Endothelial cell of umbilical vein (primary cell): ENCODE results near the gene LNPK. TPM values are rescaled to one million over a fixed set of nuclear protein-coding genes. Genes with fewer than 3 reads are reported as not detected.

Source experiments
- BruUV-seq: library from RNA; stranded (reverse); fragments of 400-500 nt; replicated peaks from 2 replicates; lab custom pipeline; 2021; lab: Mats Ljungman, UMichigan
- CTCF ChIA-PET: fragments of 300-600, 350-600 bp; sonication (Branson Sonifier 250); formaldehyde crosslinking; loops from one replicate; lab custom pipeline; 2021; ENCODE audit warnings: antibody characterized with exemption, inconsistent platforms; lab: Charles Lee
- POLR2A ChIA-PET: fragments of 300-600, 350-600 bp; sonication (Branson Sonifier 250); formaldehyde crosslinking; loops from one replicate; lab custom pipeline; 2021; ENCODE audit warnings: antibody characterized with exemption, inconsistent platforms; lab: Charles Lee
- DNase-seq: peaks from one replicate; pipeline ENCODE4 v3.0.0-alpha.2; 2011; ENCODE audit warnings: low read depth, low spot score
- FAIRE-seq: peaks from 2 replicates; lab custom pipeline; 2011; peaks lifted over from hg19 to GRCh38; lab: Jason Lieb, UNC
- H2AFZ ChIP-seq: 2 replicates; pipeline ENCODE4 v1.6.0; 2012; ENCODE audit warnings: low read depth, low read length, control low read depth, inconsistent platforms
- H3K27ac ChIP-seq: 2 replicates; pipeline ENCODE4 v1.5.1; 2011; ENCODE audit warnings: low read depth, mild to moderate bottlenecking, control low read depth, low read length, moderate library complexity; ENCODE audit not compliant: insufficient read depth
- H3K27me3 ChIP-seq, 2 experiments: 2 replicates each; pipeline versions ENCODE4 v1.6.0 to v1.6.1; 2011; ENCODE audit warnings: low read length in 2 of 2, mixed read lengths in 1 of 2; ENCODE audit not compliant: control insufficient read depth in 2 of 2, insufficient read depth in 2 of 2
- H3K36me3 ChIP-seq, 2 experiments: 2 replicates in 1 of 2; 3 replicates in 1 of 2; pipeline ENCODE4 v1.5.1; 2011; ENCODE audit warnings: low read length in 2 of 2, mild to moderate bottlenecking in 1 of 2, moderate library complexity in 1 of 2; ENCODE audit not compliant: control insufficient read depth in 2 of 2, insufficient read depth in 2 of 2; ENCODE audit errors: extremely low read depth in 1 of 2
- H3K4me1 ChIP-seq: 3 replicates; pipeline ENCODE4 v1.5.1; 2011; ENCODE audit warnings: mild to moderate bottlenecking, low read length; ENCODE audit not compliant: control insufficient read depth, insufficient read depth; ENCODE audit errors: extremely low read depth
- H3K4me2 ChIP-seq: 2 replicates; pipeline ENCODE4 v1.6.1; 2011; ENCODE audit warnings: low read length, control low read depth, mixed read lengths; ENCODE audit not compliant: insufficient read depth
- H3K4me3 ChIP-seq, 3 experiments: fragments of 200-600 bp in 1 of 3; sonication (generic), shearing (Covaris generic) in 1 of 3; replicated peaks in 1 of 3; 2 replicates each; pipeline ENCODE4 v1.5.1; 2011 to 2016; ENCODE audit warnings: control low read depth in 3 of 3, low read length in 3 of 3, mild to moderate bottlenecking in 2 of 3, inconsistent platforms in 1 of 3, low read depth in 1 of 3, moderate library complexity in 1 of 3; ENCODE audit not compliant: insufficient read depth in 1 of 3
- H3K79me2 ChIP-seq: 2 replicates; pipeline ENCODE4 v1.6.0; 2012; ENCODE audit warnings: low read length, inconsistent platforms; ENCODE audit not compliant: control insufficient read depth, insufficient read depth
- H3K9ac ChIP-seq: replicated peaks from 2 replicates; pipeline ENCODE3; 2011; ENCODE audit warnings: low read length, control low read depth; ENCODE audit not compliant: insufficient read depth; ENCODE audit errors: extremely low read depth
- H3K9me1 ChIP-seq: replicated peaks from 3 replicates; pipeline ENCODE4 v1.6.0; 2011; ENCODE audit warnings: mild to moderate bottlenecking, low read length; ENCODE audit not compliant: control insufficient read depth, insufficient read depth; ENCODE audit errors: extremely low read depth
- H3K9me3 ChIP-seq: replicated peaks from 2 replicates; pipeline ENCODE4 v1.5.1; 2012; ENCODE audit warnings: low read length, inconsistent platforms; ENCODE audit not compliant: control insufficient read depth, insufficient read depth
- H4K20me1 ChIP-seq: replicated peaks from 2 replicates; pipeline ENCODE3; 2011; ENCODE audit warnings: mild to moderate bottlenecking, low read length; ENCODE audit not compliant: control insufficient read depth, insufficient read depth; ENCODE audit errors: extremely low read depth
- EZH2 ChIP-seq: IDR thresholded peaks from 2 replicates; pipeline ENCODE4 v1.6.1; 2012; ENCODE audit warnings: borderline replicate concordance, low read depth, mild to moderate bottlenecking, moderate library complexity, low read length, inconsistent platforms; ENCODE audit not compliant: severe bottlenecking
- FOS ChIP-seq: IDR thresholded peaks from 2 replicates; pipeline ENCODE4 v1.6.1; 2011; ENCODE audit warnings: mild to moderate bottlenecking, low read length, moderate library complexity, borderline replicate concordance; ENCODE audit not compliant: insufficient read depth
- GATA2 ChIP-seq: IDR thresholded peaks from 2 replicates; pipeline ENCODE4 v1.7.0; 2011; ENCODE audit warnings: low read depth, mild to moderate bottlenecking, moderate library complexity, mixed read lengths, low read length; ENCODE audit not compliant: insufficient read length, insufficient read depth
- JUN ChIP-seq: IDR thresholded peaks from 2 replicates; pipeline ENCODE4 v1.6.1; 2011; ENCODE audit warnings: borderline replicate concordance, low read depth; ENCODE audit not compliant: insufficient read length, insufficient read depth
- MYC ChIP-seq: IDR thresholded peaks from one replicate; pipeline ENCODE4 v1.6.1; 2011; ENCODE audit warnings: mild to moderate bottlenecking, low read depth, low read length
- POLR2A ChIP-seq: IDR thresholded peaks from 2 replicates; pipeline ENCODE4 v1.6.1; 2012; ENCODE audit warnings: low read depth, mild to moderate bottlenecking, control low read depth, low read length
- POLR2AphosphoS5 ChIP-seq: IDR thresholded peaks from 2 replicates; pipeline ENCODE4 v1.6.1; 2012; ENCODE audit warnings: low read depth, mild to moderate bottlenecking, control low read depth, low read length, moderate library complexity; ENCODE audit not compliant: insufficient read depth
- dilution Hi-C: fragments of 300-500 bp; cut with MboI; formaldehyde crosslinking; loops from one replicate; pipeline ENCODE4 v1.15.0; 2019; ENCODE audit warnings: low sequenced_read_pairs; ENCODE audit not compliant: extremely low pct_ligation_motif_present
- intact Hi-C: fragments of 100-400 bp; cut with micrococcal nuclease; formaldehyde crosslinking; loops from one replicate; pipeline ENCODE4 v1.10.0; 2022
- polyA plus RNA-seq, 4 experiments: library from polyadenylated mRNA; depleted of rRNA in 3 of 4; stranded (reverse) in 3 of 4; unstranded in 1 of 4; fragments of >200 nt; gene quantifications; 2 replicates each; pipeline versions ENCODE4 v1.2.1 to v1.2.3, GENCODE V29; 2011 to 2012; ENCODE audit warnings: missing spikeins in 1 of 4
- total RNA-seq: library from RNA; stranded (reverse); gene quantifications from 2 replicates; pipeline ENCODE4 v1.2.3, GENCODE V29; 2021
- TF ChIP-seq, protein P1 (sequence below), 2 donors: IDR thresholded peaks; 1 replicate in 1 of 2; 2 replicates in 1 of 2; pipeline ENCODE4 v1.5.1; 2011; ENCODE audit warnings: low read length in 2 of 2, mild to moderate bottlenecking in 2 of 2, moderate library complexity in 2 of 2, control low read depth in 1 of 2, inconsistent platforms in 1 of 2, low read depth in 1 of 2; ENCODE audit not compliant: insufficient read depth in 1 of 2; ENCODE audit errors: extremely low read depth in 1 of 2
- TF ChIP-seq, protein P2 (sequence below): IDR thresholded peaks from 2 replicates; pipeline ENCODE4 v1.6.1; 2011; ENCODE audit not compliant: insufficient read depth, insufficient read length

Gene LNPK
- total and polyA plus RNA-seq, 2 donors (not counting 3 experiments of a cell fraction or from before 2014, with no cell fraction given) = 2.4 to 11.2 TPM

DNA sequence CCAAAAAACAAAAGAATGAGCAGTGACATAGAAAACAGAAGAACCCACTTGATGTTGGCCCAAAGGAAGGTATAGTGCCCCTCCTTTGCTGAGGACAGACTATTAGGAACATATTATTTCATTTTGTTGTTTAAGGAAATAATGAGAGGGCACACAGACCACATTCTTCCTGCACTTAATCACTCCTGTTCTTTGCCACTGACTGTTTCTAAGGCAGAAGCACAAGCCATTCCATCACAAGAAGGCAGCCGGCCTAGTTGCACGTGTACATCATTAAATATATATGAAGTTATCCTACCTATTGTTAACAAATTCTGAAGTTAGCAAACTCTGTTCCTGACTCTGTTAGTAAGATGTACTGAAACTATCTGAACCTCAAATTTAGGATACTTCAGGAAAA is 110.0 kb downstream of the LNPK start:
- no peak overlapping the region for H3K27ac ChIP-seq
- ChIA-PET CTCF (interaction anchor here (1.2 kb wide), 1 partner anchor 12 kb away, joined by 4 read pairs; no protein-coding TSS in a partner anchor), POLR2A (no interaction called here)
- no peak overlapping the region for H2AFZ ChIP-seq
- H3K4me2 ChIP-seq = no peak overlapping the region
- H3K4me1 ChIP-seq = no peaks in the 10 kb centered on the region
- no peak overlapping the region for H3K9ac ChIP-seq
- DNase-seq (no peak), FAIRE-seq (no peak)
- no peaks in the 10 kb centered on the region for H4K20me1 ChIP-seq
- no TSS peak for BruUV-seq
- H3K9me3 ChIP-seq = no peaks in the 10 kb centered on the region
- peaks cover 0 to 2% of the 10 kb centered on the region in 2 experiments for H3K27me3 ChIP-seq
- intact Hi-C loops = no loop called here
- no peaks in the 10 kb centered on the region for H3K36me3 ChIP-seq
- no peak for TF ChIP-seq FOS
- TF ChIP-seq, protein P1, sequence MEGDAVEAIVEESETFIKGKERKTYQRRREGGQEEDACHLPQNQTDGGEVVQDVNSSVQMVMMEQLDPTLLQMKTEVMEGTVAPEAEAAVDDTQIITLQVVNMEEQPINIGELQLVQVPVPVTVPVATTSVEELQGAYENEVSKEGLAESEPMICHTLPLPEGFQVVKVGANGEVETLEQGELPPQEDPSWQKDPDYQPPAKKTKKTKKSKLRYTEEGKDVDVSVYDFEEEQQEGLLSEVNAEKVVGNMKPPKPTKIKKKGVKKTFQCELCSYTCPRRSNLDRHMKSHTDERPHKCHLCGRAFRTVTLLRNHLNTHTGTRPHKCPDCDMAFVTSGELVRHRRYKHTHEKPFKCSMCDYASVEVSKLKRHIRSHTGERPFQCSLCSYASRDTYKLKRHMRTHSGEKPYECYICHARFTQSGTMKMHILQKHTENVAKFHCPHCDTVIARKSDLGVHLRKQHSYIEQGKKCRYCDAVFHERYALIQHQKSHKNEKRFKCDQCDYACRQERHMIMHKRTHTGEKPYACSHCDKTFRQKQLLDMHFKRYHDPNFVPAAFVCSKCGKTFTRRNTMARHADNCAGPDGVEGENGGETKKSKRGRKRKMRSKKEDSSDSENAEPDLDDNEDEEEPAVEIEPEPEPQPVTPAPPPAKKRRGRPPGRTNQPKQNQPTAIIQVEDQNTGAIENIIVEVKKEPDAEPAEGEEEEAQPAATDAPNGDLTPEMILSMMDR (IDR thresholded peaks at IDR 0.05; ENCODE audit: extremely low read depth in 1 of 2, insufficient read depth in 1 of 2, low read depth in 1 of 2, low read length in 2 of 2) = no peak
- no peak for TF ChIP-seq GATA2
- no peak for TF ChIP-seq MYC
- no peak for TF ChIP-seq POLR2A
- no peak for TF ChIP-seq POLR2AphosphoS5
- no peak for TF ChIP-seq EZH2
- no peak for TF ChIP-seq JUN
- TF ChIP-seq, protein P2, sequence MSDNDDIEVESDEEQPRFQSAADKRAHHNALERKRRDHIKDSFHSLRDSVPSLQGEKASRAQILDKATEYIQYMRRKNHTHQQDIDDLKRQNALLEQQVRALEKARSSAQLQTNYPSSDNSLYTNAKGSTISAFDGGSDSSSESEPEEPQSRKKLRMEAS = no peak
- no peak overlapping the region for H3K4me3 ChIP-seq
- H3K9me1 ChIP-seq = no peaks in the 10 kb centered on the region
- dilution Hi-C loops = no loop called here
- no peaks in the 10 kb centered on the region for H3K79me2 ChIP-seq
